SH-SY5Y (cell line): ENCODE data around the gene ARMCX5.

Source experiments
- GATA2 ChIP-seq: IDR thresholded peaks from 2 replicates; pipeline ENCODE4 v1.6.1; 2011; ENCODE audit warnings: mild to moderate bottlenecking, low read depth, low read length
- GATA3 ChIP-seq: IDR thresholded peaks from 2 replicates; pipeline ENCODE4 v1.6.1; 2011; ENCODE audit warnings: low read depth, mild to moderate bottlenecking, low read length, moderate library complexity

Gene ARMCX5

DNA sequence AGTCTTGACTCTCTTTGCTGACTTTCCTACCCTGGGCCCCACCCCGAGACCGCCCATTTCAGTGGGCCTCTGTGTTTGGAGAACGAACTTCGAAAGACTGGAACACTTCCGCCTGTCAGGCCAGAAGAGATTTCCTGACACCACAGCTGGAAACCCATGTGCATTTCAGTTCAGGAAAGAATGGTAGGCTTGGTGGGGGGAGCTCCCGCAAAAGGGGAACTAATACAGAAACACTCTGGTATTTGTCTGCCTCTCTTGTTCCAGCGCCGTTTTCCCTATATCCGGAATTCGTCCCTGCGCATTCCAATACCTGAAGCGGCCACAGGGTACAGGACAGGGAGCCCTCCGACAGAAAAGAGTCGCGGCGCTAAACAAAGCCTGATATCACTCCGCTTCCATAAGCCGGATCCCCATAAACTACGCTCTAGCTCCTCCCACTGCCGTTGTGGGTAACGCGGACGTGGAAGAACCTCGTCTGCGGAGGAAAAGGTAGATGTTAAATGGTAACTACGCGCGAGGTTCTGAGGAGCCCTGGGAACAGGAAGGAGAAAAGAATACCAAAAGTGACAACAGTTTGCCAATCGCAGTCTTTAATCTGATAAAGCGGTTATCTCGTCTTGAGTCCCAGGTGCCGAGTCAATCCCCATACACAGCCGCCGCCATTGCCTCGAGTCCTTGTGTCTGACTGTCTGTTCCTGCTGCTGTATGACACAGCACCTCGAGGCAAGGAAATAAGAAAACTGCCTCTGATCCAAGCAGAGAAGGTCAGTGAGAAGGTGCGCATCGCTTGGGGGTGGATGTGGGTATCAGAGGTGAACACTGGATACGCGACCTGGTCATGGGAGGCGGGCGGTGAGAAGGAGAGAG lies at the start of gene ARMCX5:
Gene ARMCX5, plus strand, starts transcription at position 432 of the 867 bp plus-strand sequence. CDS start 2,627 bp downstream, outside the sequence.
- no peak for TF ChIP-seq GATA3
- TF ChIP-seq GATA2: no peak

DNA sequence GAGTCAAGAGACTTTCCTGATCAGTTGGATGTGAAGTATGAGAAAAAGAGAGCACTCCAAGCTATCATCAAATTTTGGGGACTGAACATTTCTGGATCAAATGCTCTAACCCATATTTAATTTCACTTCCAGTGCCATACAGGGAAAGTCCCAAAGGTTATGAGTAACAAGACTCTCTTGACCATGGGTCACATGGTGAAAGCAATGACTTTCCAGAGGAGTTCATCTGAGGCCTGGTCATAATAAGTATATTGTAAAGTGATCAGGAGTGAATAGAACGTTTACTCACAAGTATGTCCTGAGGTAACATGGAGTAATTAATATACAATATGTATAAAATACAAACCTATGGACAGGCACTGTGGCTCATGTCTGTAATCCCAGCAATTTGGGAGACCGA lies 40.7 kb upstream of the ARMCX5 start:
- no peak for TF ChIP-seq GATA3
- no peak for TF ChIP-seq GATA2

DNA sequence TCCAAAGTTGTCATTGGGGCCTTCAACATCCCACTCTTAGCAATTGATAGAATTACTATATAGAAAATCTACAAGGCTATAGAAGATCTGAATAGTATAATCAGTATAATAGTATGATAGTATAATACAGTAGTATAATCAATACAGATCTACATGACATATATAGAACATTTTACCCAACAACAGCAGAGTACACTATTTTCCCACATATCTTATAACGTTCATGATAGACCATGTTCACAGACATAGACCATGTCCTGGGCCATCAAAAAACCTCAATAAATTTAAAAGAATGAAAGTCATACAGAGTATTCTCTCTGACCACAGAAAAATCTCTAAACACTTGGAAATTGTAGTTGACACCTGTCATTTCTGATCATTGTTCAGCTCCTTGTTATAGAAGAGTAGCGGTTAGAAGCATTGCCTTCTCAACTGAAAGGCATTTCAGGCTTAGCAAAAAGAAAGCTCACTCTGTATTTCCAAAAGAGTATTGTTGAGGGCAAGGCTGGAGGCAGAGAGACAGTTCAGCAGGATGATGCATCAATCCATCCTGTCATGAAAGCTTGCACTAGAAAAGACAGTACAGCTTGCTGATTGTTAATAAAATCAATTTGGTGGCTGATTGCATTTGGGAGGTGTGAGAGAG lies 38.8 kb upstream of the ARMCX5 start:
- TF ChIP-seq GATA2 (no peak), GATA3 (no peak)

DNA sequence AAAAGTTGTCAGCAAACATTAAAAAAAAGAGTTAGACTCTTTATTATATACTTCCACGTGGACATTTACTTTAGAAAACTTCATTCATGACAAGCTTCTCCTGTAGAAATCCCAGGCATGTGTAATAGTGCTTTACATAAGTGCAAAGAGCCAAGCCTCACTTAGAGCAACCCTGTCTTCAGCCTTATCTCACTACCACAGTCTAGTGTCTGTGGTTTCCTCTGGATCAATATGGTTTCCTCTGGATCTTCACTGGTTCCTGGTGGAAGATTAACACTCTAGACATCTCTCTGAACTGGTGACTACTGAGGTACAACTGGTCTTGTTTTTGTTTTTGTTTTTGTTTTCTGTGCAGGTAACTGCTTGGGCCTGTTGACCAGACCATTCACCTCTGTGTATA lies 18.4 kb upstream of the ARMCX5 start:
- TF ChIP-seq GATA2: no peak
- no peak for TF ChIP-seq GATA3

DNA sequence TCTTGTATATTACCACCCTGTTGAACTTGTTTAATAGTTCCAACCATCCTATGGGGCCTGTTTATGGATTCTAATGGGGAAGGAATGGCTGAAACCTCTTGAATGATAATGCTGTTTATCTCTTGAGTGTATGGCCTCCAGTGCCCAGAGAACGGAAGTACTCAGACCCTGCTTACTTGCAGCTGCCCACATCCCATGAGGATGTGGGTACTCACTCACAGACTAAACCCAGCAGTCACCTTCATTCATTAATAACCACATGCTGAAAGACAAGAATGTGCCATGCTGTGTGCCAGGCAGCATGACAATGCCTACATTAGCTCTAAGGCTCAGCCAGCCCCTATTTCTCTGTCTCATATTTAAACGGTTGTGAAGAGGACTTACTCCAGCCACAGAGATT lies 5.9 kb upstream of the ARMCX5 start:
- TF ChIP-seq GATA3 (no peak), GATA2 (no peak)

DNA sequence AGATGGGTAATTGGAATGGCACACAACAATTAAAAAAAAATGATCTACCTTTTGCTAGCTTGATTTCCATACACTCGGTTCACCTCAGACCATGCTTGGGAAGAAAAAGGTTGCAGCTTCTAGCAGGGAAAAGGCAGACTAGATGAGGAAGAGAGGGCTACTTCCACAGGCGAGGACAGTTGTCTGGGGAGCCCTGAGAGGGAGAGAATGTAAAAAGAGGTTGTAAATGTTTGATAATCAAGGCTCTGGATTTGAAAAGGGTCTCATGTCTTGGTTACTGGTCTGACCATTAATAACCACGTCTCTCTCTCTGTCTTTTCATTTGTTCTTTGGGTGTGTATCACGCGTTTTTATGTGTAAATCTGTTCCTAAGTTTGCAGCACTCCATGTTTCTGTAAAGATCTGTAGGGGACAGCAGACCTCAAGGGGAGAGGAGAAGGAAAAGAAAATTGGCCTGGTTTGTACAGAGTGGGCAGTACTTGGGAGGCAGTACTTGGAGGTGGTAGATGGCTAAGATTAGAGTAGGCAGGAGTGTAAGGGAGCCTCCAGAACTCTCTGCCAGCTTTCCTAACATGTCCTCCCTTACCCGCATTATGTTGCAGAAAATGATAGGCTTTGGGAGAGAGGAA lies 750 bp downstream of the ARMCX5 start:
- TF ChIP-seq GATA3 (no peak), GATA2 (peak; percentile 51; the same call in 1 of the 2 replicates)

- no peak for TF ChIP-seq GATA3
Measured at GRCh38 chrX:102604327-102604726, 5.0 kb downstream of the ARMCX5 start.

GRCh38 chrX:102606115-102606514 lies 6.8 kb downstream of the ARMCX5 start:
- TF ChIP-seq GATA3: no peak
- TF ChIP-seq GATA2: no peak

GRCh38 chrX:102610905-102611304 lies 11.6 kb downstream of the ARMCX5 start:
- no peak for TF ChIP-seq GATA3
- TF ChIP-seq GATA2: no peak

- TF ChIP-seq GATA2: no peak
- TF ChIP-seq GATA3: no peak
Measured at GRCh38 chrX:102624105-102624504, 24.8 kb downstream of the ARMCX5 start.

GRCh38 chrX:102627640-102628039 lies 28.3 kb downstream of the ARMCX5 start:
- no peak for TF ChIP-seq GATA2

GRCh38 chrX:102637561-102637960 lies 38.2 kb downstream of the ARMCX5 start:
- TF ChIP-seq GATA3 (no peak), GATA2 (no peak)

DNA sequence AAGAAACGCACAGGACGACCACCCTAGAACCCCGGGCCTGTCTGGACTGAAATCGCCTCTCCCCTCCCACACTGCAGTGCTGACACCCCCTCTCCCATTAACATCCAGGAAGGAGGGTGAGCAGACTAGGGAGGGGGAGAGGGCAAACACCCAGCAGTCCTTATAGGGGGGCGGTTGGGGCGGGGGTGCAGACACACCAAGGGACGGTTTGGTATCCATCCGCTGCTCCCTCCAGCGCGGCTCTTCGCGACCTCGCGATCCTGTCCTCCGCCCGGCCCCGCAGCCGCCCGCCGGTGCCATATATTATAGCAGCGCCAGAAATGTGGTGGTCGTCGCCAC lies 51.6 kb downstream of the ARMCX5 start:
- TF ChIP-seq GATA3 (no peak), GATA2 (no peak)

DNA sequence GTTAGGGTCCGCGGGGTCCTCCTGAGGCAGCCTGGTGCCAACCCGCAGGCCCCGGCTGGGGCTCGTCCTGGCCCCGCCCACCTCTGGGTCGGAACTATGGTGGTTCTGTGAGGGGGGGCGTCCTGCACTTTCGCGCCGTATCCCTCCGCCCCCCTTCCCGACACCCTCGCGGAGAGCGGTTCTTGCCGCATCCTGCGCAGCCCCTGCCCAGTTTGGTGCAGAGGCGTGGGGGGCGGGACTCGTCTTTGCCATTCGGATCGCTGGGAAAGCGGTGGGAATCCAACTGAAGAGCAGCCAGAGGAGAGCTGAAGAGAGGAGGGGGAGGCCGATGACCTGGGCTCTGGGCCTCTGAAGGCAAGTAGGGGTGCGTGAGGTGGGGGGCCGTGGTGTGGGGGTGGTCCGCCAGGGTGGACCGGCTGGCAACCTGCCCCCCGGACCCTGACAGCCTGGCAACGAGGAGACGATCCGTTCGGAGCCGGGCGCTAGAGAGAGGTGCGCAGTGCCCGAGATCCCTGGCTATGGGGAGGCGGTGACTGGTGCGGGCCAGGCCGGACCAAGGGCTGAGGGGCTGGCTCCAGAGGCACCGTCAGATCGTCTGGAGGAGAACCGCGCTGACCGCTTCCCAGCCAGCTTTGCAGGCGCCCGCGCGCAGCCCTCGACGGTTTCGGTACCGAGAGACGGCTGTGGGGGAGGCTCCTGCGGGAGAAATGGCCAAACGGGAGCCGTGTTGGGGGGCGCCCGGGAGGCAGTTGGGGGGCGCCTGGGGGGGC lies 52.1 kb downstream of the ARMCX5 start, which contains the start of gene GPRASP1:
Gene GPRASP1, plus strand, starts transcription at position 242 of the 770 bp plus-strand sequence. CDS start 2,431 bp downstream, outside the sequence.
- TF ChIP-seq GATA2 (no peak), GATA3 (no peak)
